ENCODE results near the gene RFX3. TPM values are rescaled to one million over a fixed set of nuclear protein-coding genes. Genes with fewer than 3 reads are reported as not detected.

The RFX3 gene
- total RNA-seq, 2 donors from 2014 or later: 2.2 to 2.7 TPM

- H3K4me3 ChIP-seq: no peak overlapping the region
- no peak overlapping the region for H3K27ac ChIP-seq
- no peaks in the 10 kb centered on the region for H3K4me1 ChIP-seq
- DNase-seq (ENCODE audit: low spot score): no peak
- no peaks in the 10 kb centered on the region for H3K9me3 ChIP-seq
- no peak for TF ChIP-seq CTCF (IDR thresholded peaks at IDR 0.05)
- H3K27me3 ChIP-seq: no peaks in the 10 kb centered on the region
- no peaks in the 10 kb centered on the region for H3K36me3 ChIP-seq
Measured at GRCh38 chr9:3386753-3387152, 139.0 kb downstream of the RFX3 start.

GRCh38 chr9:3385871-3386270 is 139.9 kb downstream of the RFX3 start:
- Histone ChIP-seq H3K36me3 (no peaks in the 10 kb centered on the region), H3K4me3 (no peak overlapping the region), H3K9me3 (no peaks in the 10 kb centered on the region), H3K4me1 (no peaks in the 10 kb centered on the region), H3K27ac (no peak overlapping the region), H3K27me3 (no peaks in the 10 kb centered on the region)
- DNase-seq (ENCODE audit: low spot score): no peak
- TF ChIP-seq CTCF (IDR thresholded peaks at IDR 0.05): no peak

GRCh38 chr9:3371842-3372241 is 154.0 kb downstream of the RFX3 start:
- TF ChIP-seq CTCF (IDR thresholded peaks at IDR 0.05): no peak

DNA sequence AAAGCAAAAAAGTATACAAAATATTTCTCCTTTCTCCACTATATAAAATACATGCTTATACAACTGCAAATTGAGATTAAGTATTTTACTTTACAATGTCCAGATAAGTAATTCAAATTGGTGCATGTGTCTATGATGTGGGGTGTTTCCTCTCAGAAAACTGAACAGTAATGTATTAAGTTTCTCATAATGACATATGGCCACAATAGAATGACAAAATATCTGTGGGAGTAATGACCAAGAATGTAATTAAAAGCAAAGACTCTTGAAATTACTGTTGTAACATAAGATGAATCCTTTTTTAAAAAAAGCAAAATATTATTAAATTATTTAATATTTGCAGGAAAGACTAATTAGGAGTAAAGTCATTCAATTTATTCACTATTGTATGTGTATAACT is 155.1 kb downstream of the RFX3 start:
- Histone ChIP-seq H3K4me3 (no peak overlapping the region), H3K4me1 (peaks cover 0 to 9% of the 10 kb centered on the region in 2 donors), H3K27ac (no peak overlapping the region), H3K9me3 (no peaks in the 10 kb centered on the region), H3K36me3 (no peaks in the 10 kb centered on the region), H3K27me3 (no peaks in the 10 kb centered on the region)
- no peak for TF ChIP-seq CTCF (IDR thresholded peaks at IDR 0.05)
- no peak for DNase-seq (ENCODE audit: low spot score)

More at GRCh38 chr9:3371842-3372241, 154.0 kb downstream of the RFX3 start:
- Histone ChIP-seq H3K36me3 (no peaks in the 10 kb centered on the region), H3K9me3 (no peaks in the 10 kb centered on the region), H3K4me1 (peaks cover 0 to 9% of the 10 kb centered on the region in 2 donors), H3K27me3 (no peaks in the 10 kb centered on the region), H3K27ac (no peak overlapping the region), H3K4me3 (no peak overlapping the region)
- DNase-seq (ENCODE audit: low spot score): no peak

DNA sequence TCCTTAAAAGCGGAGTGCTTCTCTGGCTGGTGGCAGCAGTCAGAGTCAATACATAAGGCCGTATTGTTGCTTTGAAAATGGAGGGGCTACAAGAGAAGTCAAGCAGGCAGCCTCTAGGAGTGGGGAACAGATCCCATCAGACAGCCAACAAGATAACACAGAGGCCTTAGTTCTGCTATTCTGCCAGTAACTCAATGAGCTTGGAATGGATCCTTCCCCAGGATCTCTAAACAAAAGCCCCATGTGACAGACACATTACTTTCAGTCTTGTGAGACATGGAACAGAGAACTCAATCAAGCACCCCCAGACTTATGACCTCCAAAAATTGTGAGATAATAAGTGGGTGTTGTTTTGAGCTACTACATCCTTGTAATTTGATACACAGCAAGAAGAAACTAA is 158.6 kb downstream of the RFX3 start:
- Histone ChIP-seq H3K27ac (no peak overlapping the region), H3K27me3 (no peaks in the 10 kb centered on the region), H3K4me3 (no peak overlapping the region), H3K4me1 (peaks cover 0 to 9% of the 10 kb centered on the region in 2 donors), H3K9me3 (no peaks in the 10 kb centered on the region), H3K36me3 (no peaks in the 10 kb centered on the region)
- TF ChIP-seq CTCF (IDR thresholded peaks at IDR 0.05): no peak
- no peak for DNase-seq (ENCODE audit: low spot score)

DNA sequence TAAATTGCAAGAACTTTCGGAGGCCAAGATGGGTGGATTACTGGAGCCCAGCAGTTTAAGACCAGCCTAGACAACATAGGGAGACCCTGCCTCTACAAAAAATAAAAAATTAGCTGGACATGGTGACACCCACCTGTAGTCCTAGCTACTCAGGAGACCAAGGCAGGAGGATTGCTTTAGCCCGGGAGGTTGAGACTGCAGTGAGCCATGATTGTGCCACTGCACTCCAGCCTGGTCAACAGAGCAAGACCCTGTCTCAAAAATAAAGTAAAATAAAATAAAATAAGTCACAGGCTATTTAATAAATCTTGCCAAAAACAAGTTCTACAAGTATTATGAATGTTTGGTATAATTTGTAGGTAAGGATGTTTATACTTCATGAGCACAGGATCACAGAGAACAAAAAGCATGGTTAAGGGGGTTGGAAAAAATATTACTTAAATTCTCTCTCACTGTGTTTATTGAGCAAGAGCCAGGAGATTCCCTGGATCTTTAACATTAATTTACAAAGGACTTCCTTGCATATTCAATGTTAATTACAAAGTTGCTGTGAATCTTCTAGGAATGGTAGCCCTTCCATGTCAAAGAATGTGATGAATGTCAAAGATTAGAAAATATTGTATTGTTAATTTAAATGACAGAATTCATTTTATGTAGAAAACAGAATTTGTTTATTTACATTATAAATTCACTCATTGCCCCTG is 164.0 kb downstream of the RFX3 start:
- no peaks in the 10 kb centered on the region for H3K36me3 ChIP-seq
- no peak for TF ChIP-seq CTCF (IDR thresholded peaks at IDR 0.05)
- no peak overlapping the region for H3K27ac ChIP-seq
- H3K4me1 ChIP-seq: no peaks in the 10 kb centered on the region
- H3K9me3 ChIP-seq: no peaks in the 10 kb centered on the region
- no peak for DNase-seq (ENCODE audit: low spot score)
- H3K4me3 ChIP-seq: no peak overlapping the region
- no peaks in the 10 kb centered on the region for H3K27me3 ChIP-seq
